Measurements from ENCODE around the gene VMP1.
"Not testable (repeated sequence)": the region's sequence is repeated elsewhere in the genome, so short reads cannot be mapped to it uniquely, and the experiment has no call there.

VMP1 gene

DNA sequence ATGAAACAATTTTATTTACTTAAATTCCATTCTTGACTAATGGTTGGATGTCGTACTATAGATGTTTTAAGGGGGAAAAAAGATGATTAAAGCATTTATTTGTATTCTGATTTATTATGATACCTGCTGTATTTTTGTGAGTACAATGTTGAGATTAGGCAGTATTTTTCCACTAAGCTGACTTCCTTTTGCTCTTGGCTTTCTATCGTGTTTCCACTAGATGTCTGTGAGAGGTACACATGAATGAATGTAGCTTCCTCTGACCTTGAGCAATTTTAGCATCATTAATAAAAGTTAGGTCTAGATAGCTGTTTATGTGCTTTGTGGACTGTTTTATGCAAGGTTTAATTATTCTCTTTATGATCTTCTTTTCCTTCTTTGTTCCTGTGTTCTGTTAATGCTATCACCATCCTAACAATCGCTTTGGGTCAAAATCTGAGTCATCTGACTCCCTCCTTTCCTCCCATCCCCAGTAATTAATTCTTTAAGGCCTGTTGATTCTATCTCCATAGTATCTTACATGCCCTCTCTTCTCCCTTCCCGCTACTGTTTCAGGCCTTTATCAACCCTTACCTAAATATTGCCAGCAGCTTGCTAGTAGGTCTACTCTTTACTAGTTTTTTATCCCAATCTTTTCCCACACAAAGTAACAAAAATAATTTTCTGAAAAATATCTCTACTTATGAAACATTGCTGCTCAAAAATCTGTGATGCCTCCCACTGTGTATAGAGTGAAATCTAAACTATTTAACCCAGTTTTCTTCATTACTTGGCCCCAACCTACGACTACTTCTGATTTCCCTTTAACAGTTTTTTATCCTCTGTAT, 76.0 kb downstream of the VMP1 start:
- DNase-seq, result no peak

- no peak for DNase-seq
Measured at GRCh38 chr17:59785091-59785799, 77.8 kb downstream of the VMP1 start.

DNA sequence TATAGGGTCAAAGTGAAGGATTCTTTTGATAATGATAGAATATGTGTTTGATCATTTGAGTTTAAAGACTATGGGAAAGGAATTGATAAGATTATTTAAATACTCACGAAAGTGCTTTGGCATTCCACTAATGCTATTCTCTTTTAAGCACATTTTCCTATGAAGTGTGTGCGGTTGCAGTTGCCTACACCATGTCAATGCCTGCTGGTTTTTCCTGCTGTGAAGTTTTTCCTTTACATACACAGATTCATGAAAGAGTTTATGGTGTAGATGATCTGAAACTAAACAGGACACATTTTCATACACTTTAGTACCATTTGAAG, 78.7 kb downstream of the VMP1 start:
- peak; percentile 46 for DNase-seq

DNA sequence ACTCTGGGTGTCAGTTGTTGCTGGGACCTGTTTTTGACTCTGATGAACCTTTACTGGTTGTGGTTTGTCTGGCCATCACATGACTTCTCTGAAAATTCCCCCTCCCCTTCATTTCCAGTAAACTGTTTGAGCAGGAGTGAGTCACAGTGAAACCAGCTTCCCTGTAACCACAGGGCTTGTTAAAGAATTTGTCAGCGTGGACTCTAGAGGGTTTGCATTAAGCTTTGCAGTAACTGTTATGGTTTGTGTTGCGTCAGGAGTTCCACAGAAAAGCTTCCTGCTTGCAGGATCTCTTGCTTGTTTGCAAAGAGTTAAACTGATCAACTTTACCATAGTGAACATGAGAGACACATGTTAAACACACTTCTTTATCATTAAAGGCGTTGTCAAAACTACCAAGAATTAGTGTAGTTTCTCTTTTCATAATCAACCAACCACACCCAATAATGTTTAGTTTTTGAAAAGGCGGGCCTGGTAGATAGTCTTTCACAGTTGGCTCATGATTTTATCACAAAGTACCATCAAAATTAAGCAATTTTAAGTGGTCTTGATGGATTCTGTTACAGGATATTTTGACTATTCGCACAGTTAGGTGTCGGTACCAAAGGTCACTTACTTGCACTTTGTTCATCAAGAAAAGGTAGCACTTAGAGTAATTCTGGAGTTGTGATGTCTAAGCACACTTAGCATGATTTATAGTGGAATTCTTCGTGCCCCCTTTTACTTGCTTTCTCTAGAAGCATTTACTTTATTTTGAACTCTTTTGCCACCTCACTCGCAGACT, 79.3 kb downstream of the VMP1 start:
- peak; percentile 61 for DNase-seq

GRCh38 chr17:59789849-59790248, 82.4 kb downstream of the VMP1 start:
- DNase-seq, result not testable (repeated sequence)

DNA sequence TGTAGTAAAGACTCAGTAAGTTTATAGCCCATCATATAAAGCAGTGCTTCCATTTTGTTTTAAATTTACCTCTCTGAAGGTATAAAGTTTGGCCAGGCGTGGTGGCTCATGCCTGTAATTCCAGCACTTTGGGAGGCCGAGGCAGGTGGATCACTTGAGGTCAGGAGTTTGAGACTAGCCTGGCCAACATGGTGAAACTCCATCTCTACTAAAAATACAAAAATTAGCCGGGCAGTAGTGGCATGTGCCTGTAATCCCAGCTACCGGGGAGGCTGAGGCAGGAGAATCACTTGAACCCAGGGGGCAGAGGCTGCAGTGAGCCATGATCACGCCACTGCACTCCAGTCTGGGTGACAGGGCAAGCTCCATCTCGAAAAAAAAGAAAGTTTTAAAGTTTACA, 83.0 kb downstream of the VMP1 start:
- DNase-seq, result not testable (repeated sequence)

DNA sequence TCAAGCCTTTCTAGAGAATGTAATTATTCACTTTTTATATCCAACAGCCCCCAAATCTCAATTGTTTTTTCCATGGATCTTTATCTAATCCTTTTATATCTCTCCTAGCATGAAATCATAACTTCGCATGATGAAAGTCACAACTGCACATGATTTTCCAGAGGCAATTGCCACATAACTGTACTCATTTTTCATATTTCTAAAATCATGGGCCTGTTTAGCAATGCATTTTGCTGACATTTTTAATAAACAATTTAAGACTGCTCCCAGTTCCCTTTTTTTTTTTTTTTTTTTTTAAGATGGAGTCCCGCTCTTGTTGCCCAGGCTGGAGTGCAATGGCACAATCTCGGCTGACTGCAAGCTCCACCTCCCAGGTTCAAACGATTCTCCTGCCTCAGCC, 83.5 kb downstream of the VMP1 start:
- DNase-seq, result no peak

GRCh38 chr17:59791603-59792457, 84.4 kb downstream of the VMP1 start:
- no peak for DNase-seq

GRCh38 chr17:59792458-59792823, 85.0 kb downstream of the VMP1 start:
- DNase-seq, result not testable (repeated sequence)

DNA sequence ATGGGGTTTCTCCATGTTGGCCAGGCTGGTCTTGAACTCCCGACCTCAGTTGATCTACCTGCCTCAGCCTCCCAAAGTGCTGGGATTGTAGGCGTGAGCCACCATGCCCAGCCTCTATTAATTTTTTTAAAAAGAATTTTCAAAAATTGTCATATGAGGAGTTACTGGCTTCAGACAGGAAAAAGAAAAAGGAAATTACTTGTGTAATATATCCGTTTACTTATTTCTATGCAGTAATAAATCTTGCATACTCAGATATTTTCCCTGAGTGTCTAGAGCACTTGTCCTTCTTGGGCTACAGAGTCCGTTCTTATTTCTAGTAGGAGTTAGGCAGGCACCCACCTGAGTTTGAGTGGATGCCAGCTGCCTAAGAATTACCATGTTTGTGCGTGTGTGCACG, 85.8 kb downstream of the VMP1 start:
- no peak for DNase-seq

DNA sequence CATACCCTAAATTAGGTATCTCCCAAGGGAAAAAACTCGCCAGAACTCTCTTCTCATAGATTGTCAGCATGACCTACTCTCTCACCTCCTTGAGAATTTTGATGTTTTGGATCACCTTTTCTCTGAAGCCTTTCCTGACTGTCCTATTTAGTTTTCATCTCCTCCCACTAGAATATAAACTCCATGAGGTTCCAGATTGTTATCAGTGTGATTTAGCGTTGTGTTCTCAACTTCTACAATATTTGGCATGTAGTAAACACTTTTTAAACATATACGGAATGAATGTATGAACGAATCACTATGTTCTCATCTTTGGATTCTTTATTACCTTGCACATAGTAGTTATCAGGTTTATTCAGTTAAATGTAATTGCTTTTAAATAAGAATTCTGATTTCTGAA, 88.7 kb downstream of the VMP1 start:
- DNase-seq, result no peak

- DNase-seq, result no peak
Measured at GRCh38 chr17:59796785-59797205, 89.3 kb downstream of the VMP1 start.

DNA sequence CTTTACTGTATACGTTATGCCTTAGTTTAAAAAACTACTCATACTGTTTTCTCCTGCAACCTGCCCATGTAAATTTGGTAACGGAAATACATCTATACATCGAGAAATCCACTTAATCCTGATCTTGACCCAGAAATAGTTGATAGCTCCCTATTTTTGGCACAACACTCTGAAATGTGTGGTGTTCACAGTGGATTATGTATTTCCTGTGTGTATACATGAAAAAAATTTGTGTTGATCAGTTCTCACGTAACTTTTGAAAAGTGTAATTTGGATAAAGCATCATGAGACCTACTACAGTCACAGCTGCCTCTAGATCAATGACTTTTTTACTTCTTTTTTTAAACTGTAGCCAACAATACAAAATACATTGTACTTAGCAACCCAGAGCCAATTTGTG, 90.7 kb downstream of the VMP1 start:
- DNase-seq, result no peak

DNA sequence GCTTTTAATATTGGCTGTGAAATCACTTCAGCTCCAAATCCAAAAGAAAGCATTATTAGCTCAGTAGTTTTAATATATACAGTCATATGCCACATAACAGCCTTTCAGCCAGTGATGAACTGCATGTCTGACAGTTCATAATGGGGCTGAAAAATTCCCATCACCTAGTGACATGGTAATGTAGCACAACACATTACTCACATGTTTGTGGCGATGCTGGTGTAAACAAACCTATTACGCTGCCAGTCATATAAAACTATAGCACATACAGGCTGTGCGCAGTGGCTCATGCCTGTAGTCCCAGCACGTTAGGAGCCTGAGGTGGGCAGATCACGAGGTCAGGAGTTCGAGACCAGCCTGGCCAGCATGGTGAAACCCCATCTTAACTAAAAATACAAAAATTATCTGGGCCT, 93.1 kb downstream of the VMP1 start:
- no peak for DNase-seq

GRCh38 chr17:59802160-59802559, 94.7 kb downstream of the VMP1 start:
- no peak for DNase-seq

DNA sequence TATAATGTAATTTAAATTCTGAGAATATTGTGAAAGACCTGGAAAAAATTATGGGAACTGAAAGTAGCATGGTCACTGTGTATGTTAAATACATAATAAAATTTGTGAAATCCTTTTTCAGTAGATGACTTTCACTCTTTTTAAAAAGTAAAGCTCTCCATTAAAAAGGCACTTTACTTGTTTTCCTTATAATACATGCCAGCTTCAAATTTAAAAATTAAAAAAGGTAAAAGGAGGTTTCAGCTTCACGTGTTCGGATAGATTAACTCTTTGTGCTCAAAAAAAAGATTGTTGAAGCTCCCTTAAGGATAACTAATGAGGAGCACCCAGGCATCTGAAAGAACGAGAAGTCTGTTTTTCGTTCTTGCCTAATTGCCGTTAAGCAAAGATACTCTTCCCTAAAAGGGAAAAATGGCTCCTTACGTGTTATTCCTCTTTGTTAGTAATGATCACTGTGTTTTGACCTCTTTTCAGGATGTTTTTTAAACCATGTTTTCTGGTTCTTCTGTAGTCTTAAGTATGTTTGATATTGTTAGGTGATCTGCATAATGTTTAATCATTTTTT, 97.5 kb downstream of the VMP1 start:
- DNase-seq, result no peak

DNA sequence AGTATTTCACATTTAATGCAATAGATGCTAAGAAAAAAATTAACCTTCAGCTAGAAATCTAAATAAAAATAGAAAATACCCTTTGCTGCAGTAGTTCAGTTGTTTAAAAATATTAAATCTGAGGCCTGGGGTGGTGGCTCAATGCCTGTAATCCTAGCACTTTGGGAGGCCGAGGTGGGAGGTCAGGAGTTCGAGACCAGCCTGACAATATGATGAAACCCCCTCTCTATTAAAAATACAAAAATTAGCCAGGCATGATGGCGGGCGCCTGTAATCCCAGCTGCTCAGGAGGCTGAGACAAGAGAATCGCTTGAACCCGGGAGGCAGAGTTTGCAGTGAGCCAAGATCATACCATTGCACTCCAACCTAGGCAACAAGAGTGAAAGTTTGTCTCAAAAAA, 98.9 kb downstream of the VMP1 start:
- not testable (repeated sequence) for DNase-seq

GRCh38 chr17:59807892-59808509, 100.5 kb downstream of the VMP1 start:
- no peak for DNase-seq

DNA sequence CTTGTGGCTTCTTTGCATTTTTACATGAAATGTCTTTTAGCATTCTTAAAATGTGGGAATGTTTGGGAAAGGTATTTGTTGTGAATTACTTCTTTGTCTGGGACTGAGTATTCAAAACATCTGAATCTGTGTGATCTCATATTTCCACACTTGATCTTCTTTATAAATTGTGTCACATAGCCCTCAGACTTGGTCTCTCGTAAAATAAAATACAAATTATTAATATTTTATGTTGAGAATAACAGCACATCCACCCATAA, 103.4 kb downstream of the VMP1 start:
- no peak for DNase-seq

DNA sequence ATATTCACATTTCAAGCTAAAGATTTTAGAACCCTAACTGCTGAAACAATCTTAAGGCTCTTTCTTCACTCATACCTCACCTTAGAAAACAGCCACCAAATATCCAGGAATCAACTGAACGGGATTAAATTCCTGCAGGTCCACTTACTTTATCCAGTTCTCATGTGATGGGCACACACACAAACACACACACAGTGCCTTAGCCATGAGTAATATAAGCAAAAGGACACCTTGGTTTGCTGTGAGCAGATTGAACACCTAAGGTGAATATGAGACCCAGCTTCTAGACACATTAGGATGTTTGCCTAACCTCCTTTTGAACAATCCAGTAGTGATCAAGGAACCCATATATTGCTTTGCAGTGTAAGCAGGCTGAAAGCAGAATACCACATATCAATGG, 103.8 kb downstream of the VMP1 start:
- no peak for DNase-seq

DNA sequence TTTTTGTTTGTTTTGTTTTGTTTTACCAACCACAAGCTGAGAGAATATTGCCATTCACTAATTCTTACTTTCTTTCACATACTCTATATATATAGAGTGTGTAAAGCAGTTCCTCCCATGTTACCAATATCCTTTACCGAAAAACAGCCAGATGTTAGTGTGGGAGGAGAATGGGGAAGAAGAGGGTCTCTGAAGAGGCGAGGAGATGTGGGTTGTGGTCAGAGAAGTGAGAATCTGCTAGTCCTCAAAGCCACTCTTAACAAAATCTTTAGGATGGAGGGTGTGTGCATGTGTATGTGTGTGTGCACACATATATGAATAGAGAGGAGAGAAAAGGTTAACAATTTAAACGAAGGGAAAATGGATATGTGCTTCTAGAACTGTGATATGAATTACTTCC, 104.7 kb downstream of the VMP1 start:
- no peak for DNase-seq

DNA sequence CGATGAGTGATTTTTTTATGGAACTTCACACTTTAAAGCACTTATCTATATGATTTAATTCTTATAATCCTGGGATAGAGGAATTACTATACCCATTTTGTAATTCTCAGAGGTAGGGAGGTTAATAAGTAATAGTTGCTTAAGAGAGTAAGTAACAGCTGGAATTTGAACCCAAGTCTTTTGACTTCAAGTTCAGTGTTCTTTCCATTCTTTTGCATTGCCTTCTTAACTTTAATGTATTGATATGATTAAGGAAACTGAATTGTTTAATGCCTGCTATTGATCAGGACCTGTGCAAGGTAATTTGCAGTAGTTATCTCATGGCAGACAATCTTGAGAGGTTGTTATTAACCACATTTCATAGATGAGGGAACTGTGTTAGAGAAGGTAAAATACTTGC, 106.8 kb downstream of the VMP1 start:
- no peak for DNase-seq

Measured in activated CD4-positive, CD25-positive, alpha-beta regulatory T cell treated with anti-CD3 and anti-CD28 coated beads, Interleukin-2, amount 50 U/mL, for 72 hours (primary cell).